Osteocyte (in vitro differentiated cells): Measurements from ENCODE around the gene ATP9A. TPM values are rescaled to one million over a fixed set of nuclear protein-coding genes. Genes with fewer than 3 reads are reported as not detected.
A peak's percentile ranks its signal among the peaks of the same experiment; 100 is the strongest.

ENCODE experiments used
- DNase-seq: peaks from one replicate; pipeline ENCODE4 v3.0.0; 2021; ENCODE audit warnings: mixed read lengths; ENCODE audit not compliant: unreplicated experiment; ENCODE audit errors: extremely low spot score
- H3K27ac Mint-ChIP-seq: one replicate; pipeline ENCODE4 v1.8.0; 2021; ENCODE audit warnings: mild to moderate bottlenecking, mixed read lengths; ENCODE audit not compliant: unreplicated experiment
- H3K27me3 Mint-ChIP-seq: one replicate; pipeline ENCODE4 v1.8.0; 2021; ENCODE audit warnings: mixed read lengths; ENCODE audit not compliant: unreplicated experiment
- H3K36me3 Mint-ChIP-seq: one replicate; pipeline ENCODE4 v1.8.0; 2021; ENCODE audit warnings: mixed read lengths; ENCODE audit not compliant: unreplicated experiment
- H3K4me1 Mint-ChIP-seq: one replicate; pipeline ENCODE4 v1.8.0; 2021; ENCODE audit warnings: mixed read lengths; ENCODE audit not compliant: unreplicated experiment
- H3K4me3 Mint-ChIP-seq: one replicate; pipeline ENCODE4 v1.8.0; 2021; ENCODE audit warnings: mild to moderate bottlenecking, moderate library complexity, mixed read lengths; ENCODE audit not compliant: unreplicated experiment
- H3K9me3 Mint-ChIP-seq: one replicate; pipeline ENCODE4 v1.8.0; 2021; ENCODE audit warnings: mixed read lengths; ENCODE audit not compliant: unreplicated experiment
- total RNA-seq: library from RNA; stranded (reverse); gene quantifications from 2 replicates; pipeline ENCODE4 v1.2.1, GENCODE V29; 2021
- TF ChIP-seq, protein P1 (sequence below): fragments of 200-600 bp; sonication (generic); IDR thresholded peaks from 2 replicates; pipeline ENCODE4 v1.5.0; 2021; ENCODE audit warnings: antibody characterized with exemption, mild to moderate bottlenecking, moderate library complexity

Gene ATP9A
- total RNA-seq, 1 donor from 2014 or later = 58.4 TPM

DNA sequence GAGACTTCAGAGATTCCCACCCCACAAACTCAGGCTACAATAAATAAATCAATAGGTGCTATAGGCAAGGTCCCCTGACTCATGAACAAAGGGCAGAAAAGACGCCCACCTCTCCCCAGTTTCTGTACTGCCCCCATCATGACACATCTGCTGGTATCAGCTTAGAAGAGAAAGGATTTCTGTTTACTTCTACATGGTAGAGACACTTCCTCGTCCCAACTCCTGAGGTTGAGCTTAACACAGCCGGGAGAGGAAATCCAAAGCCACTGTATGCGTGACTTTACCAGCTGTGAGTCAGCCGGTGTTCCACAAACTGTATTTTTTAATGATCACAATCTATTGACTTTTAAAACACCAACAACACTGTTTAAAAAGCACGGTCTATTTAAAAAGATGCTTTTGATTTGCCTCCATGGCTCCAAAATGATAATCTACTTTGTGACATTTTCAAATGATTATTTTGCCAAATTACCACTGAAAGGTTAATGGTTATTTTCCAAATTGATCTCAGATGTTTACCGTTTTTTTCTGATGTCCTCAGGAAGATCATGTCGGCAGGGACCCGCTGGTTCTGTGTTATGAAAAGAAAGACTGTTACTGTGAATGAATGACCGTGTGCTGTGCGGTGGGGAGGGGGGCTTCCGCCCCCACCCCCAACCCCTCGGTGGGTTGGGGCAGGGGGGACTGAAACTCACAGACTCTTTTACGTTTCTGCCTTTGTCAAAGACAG, 72.5 kb downstream of the ATP9A start:
- H3K36me3 Mint-ChIP-seq = peaks cover 21% of the 10 kb centered on the region
- H3K27ac Mint-ChIP-seq = peak overlapping the region; percentile 94
- peaks cover 33% of the 10 kb centered on the region for H3K4me1 Mint-ChIP-seq
- DNase-seq = no peak
- H3K27me3 Mint-ChIP-seq = no peaks in the 10 kb centered on the region
- peak overlapping the region; percentile 67 for H3K4me3 Mint-ChIP-seq
- H3K9me3 Mint-ChIP-seq = no peaks in the 10 kb centered on the region
- TF ChIP-seq, protein P1, sequence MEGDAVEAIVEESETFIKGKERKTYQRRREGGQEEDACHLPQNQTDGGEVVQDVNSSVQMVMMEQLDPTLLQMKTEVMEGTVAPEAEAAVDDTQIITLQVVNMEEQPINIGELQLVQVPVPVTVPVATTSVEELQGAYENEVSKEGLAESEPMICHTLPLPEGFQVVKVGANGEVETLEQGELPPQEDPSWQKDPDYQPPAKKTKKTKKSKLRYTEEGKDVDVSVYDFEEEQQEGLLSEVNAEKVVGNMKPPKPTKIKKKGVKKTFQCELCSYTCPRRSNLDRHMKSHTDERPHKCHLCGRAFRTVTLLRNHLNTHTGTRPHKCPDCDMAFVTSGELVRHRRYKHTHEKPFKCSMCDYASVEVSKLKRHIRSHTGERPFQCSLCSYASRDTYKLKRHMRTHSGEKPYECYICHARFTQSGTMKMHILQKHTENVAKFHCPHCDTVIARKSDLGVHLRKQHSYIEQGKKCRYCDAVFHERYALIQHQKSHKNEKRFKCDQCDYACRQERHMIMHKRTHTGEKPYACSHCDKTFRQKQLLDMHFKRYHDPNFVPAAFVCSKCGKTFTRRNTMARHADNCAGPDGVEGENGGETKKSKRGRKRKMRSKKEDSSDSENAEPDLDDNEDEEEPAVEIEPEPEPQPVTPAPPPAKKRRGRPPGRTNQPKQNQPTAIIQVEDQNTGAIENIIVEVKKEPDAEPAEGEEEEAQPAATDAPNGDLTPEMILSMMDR = no peak

DNA sequence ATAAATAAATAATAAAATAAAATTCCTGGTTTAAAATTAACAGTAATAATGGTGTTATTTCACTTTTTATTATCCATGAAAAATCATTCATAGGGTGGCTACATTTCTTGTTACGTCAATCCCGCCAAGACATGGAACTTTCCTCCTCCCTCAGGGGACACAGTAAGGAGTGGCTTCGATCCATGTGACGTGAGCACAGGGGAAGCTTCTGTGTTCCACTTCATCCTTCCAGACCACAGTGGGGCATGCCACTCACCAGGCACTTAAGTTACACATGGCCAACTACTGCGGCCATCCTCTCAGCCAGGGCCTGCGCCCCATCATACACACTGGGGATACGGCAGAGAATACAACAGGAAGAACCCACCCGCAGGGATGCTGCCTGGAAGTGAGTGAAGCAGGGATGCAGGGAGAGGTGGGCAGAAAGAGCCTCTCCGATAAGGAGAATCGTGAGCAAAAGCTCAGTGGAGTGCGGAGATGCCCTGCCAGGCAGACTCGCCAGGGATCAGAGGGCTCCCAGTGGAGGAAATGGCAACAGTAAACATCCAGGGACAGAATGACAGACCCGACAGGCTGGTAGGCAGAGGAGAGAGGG, 75.3 kb downstream of the ATP9A start:
- Mint-ChIP-seq H3K4me1 (peaks cover 35% of the 10 kb centered on the region), H3K36me3 (peaks cover 37% of the 10 kb centered on the region), H3K4me3 (no peak overlapping the region), H3K27ac (no peak overlapping the region), H3K27me3 (no peaks in the 10 kb centered on the region), H3K9me3 (no peaks in the 10 kb centered on the region)
- no peak for DNase-seq
- TF ChIP-seq, protein P1 = no peak

DNA sequence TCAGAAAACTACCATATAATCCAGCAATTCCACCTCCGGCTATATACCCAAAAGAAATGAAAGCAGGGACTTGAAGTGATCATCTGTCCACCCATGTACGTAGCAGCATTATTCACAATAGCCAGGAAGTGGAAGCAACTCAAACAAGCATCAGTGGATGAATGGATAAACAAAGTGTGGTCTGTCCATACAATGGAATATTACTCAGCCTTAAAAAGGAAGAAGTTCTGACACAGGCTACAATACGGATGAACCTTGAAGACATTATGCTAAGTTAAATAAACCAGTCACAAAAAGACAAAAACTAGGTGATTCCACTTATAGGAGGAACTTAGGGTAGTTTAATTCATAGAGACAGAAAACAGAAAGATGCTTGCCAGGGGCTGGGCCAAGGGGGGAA, 76.5 kb downstream of the ATP9A start:
- Mint-ChIP-seq H3K4me3 (no peak overlapping the region), H3K9me3 (no peaks in the 10 kb centered on the region), H3K36me3 (peaks cover 35% of the 10 kb centered on the region), H3K27ac (no peak overlapping the region), H3K27me3 (no peaks in the 10 kb centered on the region), H3K4me1 (peaks cover 33% of the 10 kb centered on the region)
- no peak for DNase-seq
- TF ChIP-seq, protein P1 = no peak

DNA sequence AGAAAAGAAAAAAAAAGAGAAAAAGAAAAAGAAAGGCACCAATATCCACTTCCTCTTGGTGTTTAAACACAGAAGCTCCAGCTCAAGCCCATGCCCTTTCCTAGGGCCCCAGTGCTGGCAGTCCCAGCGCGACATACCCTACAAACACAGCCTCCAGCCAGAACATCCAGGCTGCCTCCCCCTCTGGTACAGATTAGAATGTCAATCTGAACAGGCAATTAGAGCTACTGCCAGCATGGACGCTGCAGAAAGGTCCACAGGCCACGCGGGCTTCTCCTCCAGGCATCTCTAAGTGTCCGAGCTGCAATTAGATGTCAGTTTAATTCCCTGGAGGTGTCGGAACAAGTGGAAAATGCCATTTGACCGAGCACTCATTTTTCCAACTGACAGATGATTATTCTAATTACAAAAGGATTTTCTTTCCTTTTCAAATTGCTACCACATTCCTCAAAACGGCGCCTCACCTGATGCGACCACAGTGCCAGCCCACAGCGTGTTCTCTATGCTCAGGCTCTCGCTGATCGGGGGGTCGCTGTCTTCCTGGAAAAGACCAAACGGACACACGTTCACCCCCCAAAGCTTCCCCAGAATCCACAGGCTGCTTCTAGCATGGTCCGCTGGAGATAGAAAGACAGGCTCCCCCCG, 79.5 kb downstream of the ATP9A start:
- Mint-ChIP-seq H3K27ac (peak overlapping the region; percentile 48), H3K4me1 (peaks cover 23% of the 10 kb centered on the region), H3K27me3 (no peaks in the 10 kb centered on the region), H3K4me3 (no peak overlapping the region), H3K9me3 (no peaks in the 10 kb centered on the region), H3K36me3 (peaks cover 42% of the 10 kb centered on the region)
- TF ChIP-seq, protein P1 = no peak
- DNase-seq = no peak

DNA sequence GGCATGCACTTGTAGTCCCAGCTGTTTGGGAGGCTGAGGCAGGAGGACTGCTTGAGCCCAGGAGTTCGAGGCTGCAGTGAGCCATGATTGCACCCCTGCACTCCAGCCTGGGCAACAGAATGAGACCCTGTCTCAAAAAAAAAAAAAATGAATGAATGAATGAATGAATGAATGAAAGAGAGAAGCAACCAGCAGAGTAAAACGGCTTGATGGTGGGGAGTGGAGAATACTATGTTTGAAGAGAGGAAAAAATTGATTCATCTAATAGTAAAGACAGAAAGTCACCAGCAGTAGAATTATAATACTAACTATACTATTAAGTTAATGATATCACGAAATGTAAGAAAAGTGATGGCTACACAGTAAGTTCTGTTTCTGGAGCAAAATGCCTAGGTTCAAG, 80.6 kb downstream of the ATP9A start:
- H3K4me3 Mint-ChIP-seq = no peak overlapping the region
- H3K27me3 Mint-ChIP-seq = no peaks in the 10 kb centered on the region
- peaks cover 27% of the 10 kb centered on the region for H3K4me1 Mint-ChIP-seq
- H3K9me3 Mint-ChIP-seq = no peaks in the 10 kb centered on the region
- H3K36me3 Mint-ChIP-seq = peaks cover 36% of the 10 kb centered on the region
- peak overlapping the region; percentile 64 for H3K27ac Mint-ChIP-seq
- no peak for DNase-seq
- TF ChIP-seq, protein P1 = no peak
